Transverse colon (tissue), 4 donors: ENCODE measurements around the gene TLR6. TPM values are rescaled to one million over a fixed set of nuclear protein-coding genes. Genes with fewer than 3 reads are reported as not detected.
A peak's percentile ranks its signal among the peaks of the same experiment; 100 is the strongest.

Experiments used
- DNase-seq: peaks from one replicate; pipeline ENCODE4 v3.0.0-alpha.2; 2019
- H3K27ac ChIP-seq, 4 donors: fragments of 200-600 bp; sonication (generic); 2 replicates each; pipeline ENCODE4 v1.5.1; 2016 to 2018; ENCODE audit warnings: inconsistent platforms in 4 of 4
- H3K27me3 ChIP-seq: fragments of 200-600 bp; sonication (generic); 2 replicates; pipeline ENCODE4 v1.5.1; 2017; ENCODE audit warnings: inconsistent platforms
- H3K36me3 ChIP-seq, 4 donors: fragments of 200-600 bp; sonication (generic); 2 replicates each; pipeline ENCODE4 v1.5.1; 2017 to 2019; ENCODE audit warnings: inconsistent platforms in 4 of 4
- H3K4me1 ChIP-seq, 4 donors: fragments of 200-600 bp; sonication (generic); 2 replicates each; pipeline ENCODE4 v1.5.1; 2017 to 2020; ENCODE audit warnings: inconsistent platforms in 4 of 4
- H3K4me3 ChIP-seq, 4 donors: fragments of 200-600 bp; sonication (generic); 1 replicate in 1 of 4; 2 replicates in 3 of 4; pipeline versions ENCODE4 v1.5.1 to v1.6.1; 2017 to 2019; ENCODE audit warnings: inconsistent platforms in 4 of 4
- H3K9me3 ChIP-seq, 2 donors: fragments of 200-600 bp; sonication (generic); 2 replicates each; pipeline ENCODE4 v1.5.1; 2017 to 2019; ENCODE audit warnings: inconsistent platforms in 2 of 2
- CTCF ChIP-seq, 5 experiments: fragments of 200-600 bp in 3 of 5; fragments of 450-650 bp in 2 of 5; sonication (generic) in 3 of 5; IDR thresholded peaks; 1 replicate in 2 of 5; 2 replicates in 3 of 5; pipeline ENCODE4 v1.5.1; 2016 to 2017; ENCODE audit warnings: antibody characterized with exemption in 5 of 5, inconsistent platforms in 3 of 5, mild to moderate bottlenecking in 2 of 5, moderate library complexity in 1 of 5
- EP300 ChIP-seq: sonication (generic); formaldehyde crosslinking; IDR thresholded peaks from one replicate; pipeline ENCODE4 v1.6.1; 2017; ENCODE audit warnings: antibody characterized with exemption, low read depth
- POLR2A ChIP-seq: fragments of 450-650 bp; IDR thresholded peaks from one replicate; pipeline ENCODE4 v1.6.1; 2016; ENCODE audit warnings: antibody characterized with exemption, mild to moderate bottlenecking, moderate library complexity
- POLR2AphosphoS5 ChIP-seq, 3 donors: sonication (generic); formaldehyde crosslinking; IDR thresholded peaks; one replicate each; pipeline ENCODE4 v1.6.1; 2016; ENCODE audit warnings: antibody characterized with exemption in 3 of 3
- WGBS, 2 donors: methylation state at CpG; one replicate each; pipeline ENCODE4 v1.1.5; 2018; ENCODE audit warnings: low coverage in 1 of 2; 5-methylcytosine and 5-hydroxymethylcytosine counted together
- in situ Hi-C, 4 donors: fragments of 200-750 bp; cut with MboI; loops; one replicate each; pipeline versions ENCODE4 v1.15.0 to v1.15.1; 2017; ENCODE audit warnings: low sequenced_read_pairs in 3 of 4, low pct_ligation_motif_present in 1 of 4, low pct_unique_long_range_greater_than_20kb in 1 of 4
- intact Hi-C: fragments of 100-400 bp; cut with DNase I; formaldehyde crosslinking; loops from one replicate; pipeline ENCODE4 v1.15.1; 2023; ENCODE audit warnings: low total_unique reads
- total RNA-seq, 4 donors: library from RNA; depleted of rRNA; stranded (reverse); fragments of >200 nt; gene quantifications; one replicate each; pipeline ENCODE4 v1.1.0, GENCODE V29; 2016

Gene TLR6
- total RNA-seq, 4 donors from 2014 or later, result 1.6 to 5.9 (median 3.3) TPM

DNA sequence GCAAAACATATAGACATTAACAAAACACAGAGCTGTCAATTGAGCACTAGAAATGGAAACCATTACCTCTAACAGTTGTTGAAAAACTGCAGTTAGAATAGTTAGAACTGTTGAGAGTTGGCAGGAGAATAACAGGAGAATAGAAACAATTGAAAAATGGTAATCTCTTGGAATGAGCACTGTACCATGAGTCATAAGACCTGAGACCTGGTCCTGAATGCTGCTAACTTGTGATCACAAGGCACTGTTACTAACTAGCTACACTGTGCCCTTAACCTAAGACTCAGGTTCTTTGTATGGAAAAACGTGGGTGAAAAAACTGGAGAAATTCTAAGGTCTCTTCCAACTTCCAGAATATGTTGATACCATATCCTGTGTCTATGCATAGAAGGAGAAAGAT lies 40.3 kb upstream of the TLR6 start:
- Histone ChIP-seq H3K4me1 (peaks cover 0 to 19% (median 10%) of the 10 kb centered on the region in 4 donors), H3K9me3 (no peaks in the 10 kb centered on the region), H3K27me3 (no peaks in the 10 kb centered on the region), H3K4me3 (no peak overlapping the region), H3K27ac (no peak overlapping the region), H3K36me3 (peaks cover 0 to 5% (median 0%) of the 10 kb centered on the region in 4 donors)
- intact Hi-C loops (no loop called here), in situ Hi-C loops (loop anchor here in 1 of 4 donors (25.0 kb wide), 1 partner anchor 540 kb away; no protein-coding TSS in a partner anchor)
- no peak for DNase-seq
- no peak for TF ChIP-seq POLR2A
- no peak for TF ChIP-seq EP300
- no peak for TF ChIP-seq CTCF (IDR thresholded peaks at IDR 0.05)
- TF ChIP-seq POLR2AphosphoS5 (IDR thresholded peaks at IDR 0.05), result no peak
- 69 to 81% methylated on average over 1 of the region's 1 CpG for WGBS, 2 donors

DNA sequence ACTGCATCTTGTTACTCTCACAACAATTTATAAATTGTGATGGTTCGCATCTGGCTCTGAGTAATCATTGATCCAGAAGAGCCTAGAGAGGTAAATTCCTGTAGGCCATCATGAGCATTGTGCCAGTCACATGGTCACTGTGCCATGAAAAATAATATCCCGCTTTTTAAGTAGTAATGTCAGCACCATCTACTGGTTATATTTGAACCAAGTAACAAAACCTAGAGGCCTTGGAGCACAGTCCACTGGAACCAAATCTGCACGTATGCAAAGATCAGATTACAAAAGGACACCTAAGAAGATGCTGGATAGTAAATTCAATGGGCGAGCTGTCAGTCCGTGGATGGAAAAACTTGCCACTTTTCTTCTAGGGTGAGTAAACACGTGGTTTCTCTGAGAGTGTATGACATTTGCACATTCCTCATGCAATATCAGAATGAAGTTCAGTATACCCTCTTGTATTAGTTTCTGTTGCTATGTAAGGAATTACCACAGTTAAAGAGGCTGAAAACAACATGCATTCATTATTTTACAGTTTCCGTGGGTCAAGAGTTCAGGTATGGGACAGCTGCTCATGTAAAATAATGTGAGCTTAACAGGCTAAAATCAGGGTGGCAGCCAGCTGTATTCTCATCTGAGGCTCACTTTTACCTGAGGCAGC lies 37.8 kb upstream of the TLR6 start:
- intact Hi-C loops (no loop called here), in situ Hi-C loops (loop anchor here in 1 of 4 donors (25.0 kb wide), 1 partner anchor 543 kb away; no protein-coding TSS in a partner anchor)
- Histone ChIP-seq H3K36me3 (peaks cover 0 to 5% (median 0%) of the 10 kb centered on the region in 4 donors), H3K4me1 (peaks cover 12 to 42% (median 28%) of the 10 kb centered on the region in 4 donors), H3K27me3 (no peaks in the 10 kb centered on the region), H3K9me3 (no peaks in the 10 kb centered on the region), H3K4me3 (no peak overlapping the region), H3K27ac (no peak overlapping the region)
- DNase-seq, result no peak
- no peak for TF ChIP-seq CTCF (IDR thresholded peaks at IDR 0.05)
- TF ChIP-seq POLR2A, result no peak
- no peak for TF ChIP-seq POLR2AphosphoS5 (IDR thresholded peaks at IDR 0.05)
- no peak for TF ChIP-seq EP300
- WGBS, 2 donors, result 91 to 100% methylated on average over 3 to 7 of the region's 7 CpGs

- 58 to 66% methylated on average over 10 of the region's 10 CpGs for WGBS, 2 donors
- peak overlapping the region; percentile 29 to 73 (median 44) for H3K27ac ChIP-seq
- H3K4me1 ChIP-seq, result peaks cover 14 to 54% (median 36%) of the 10 kb centered on the region in 4 donors
- intact Hi-C loops, result no loop called here
- peaks cover 0 to 10% (median 0%) of the 10 kb centered on the region in 4 donors for H3K36me3 ChIP-seq
- H3K27me3 ChIP-seq, result no peaks in the 10 kb centered on the region
- DNase-seq, result no peak
- no peak overlapping the region for H3K4me3 ChIP-seq
- TF ChIP-seq CTCF (IDR thresholded peaks at IDR 0.05), result no peak
- TF ChIP-seq POLR2AphosphoS5 (IDR thresholded peaks at IDR 0.05), result no peak
- no peak for TF ChIP-seq POLR2A
- no peak for TF ChIP-seq EP300
- no peaks in the 10 kb centered on the region for H3K9me3 ChIP-seq
- in situ Hi-C loops, result loop anchor here in 1 of 4 donors (25.0 kb wide), 1 partner anchor 546 kb away; no protein-coding TSS in a partner anchor
Measured at GRCh38 chr4:38891051-38891983, 34.7 kb upstream of the TLR6 start.

DNA sequence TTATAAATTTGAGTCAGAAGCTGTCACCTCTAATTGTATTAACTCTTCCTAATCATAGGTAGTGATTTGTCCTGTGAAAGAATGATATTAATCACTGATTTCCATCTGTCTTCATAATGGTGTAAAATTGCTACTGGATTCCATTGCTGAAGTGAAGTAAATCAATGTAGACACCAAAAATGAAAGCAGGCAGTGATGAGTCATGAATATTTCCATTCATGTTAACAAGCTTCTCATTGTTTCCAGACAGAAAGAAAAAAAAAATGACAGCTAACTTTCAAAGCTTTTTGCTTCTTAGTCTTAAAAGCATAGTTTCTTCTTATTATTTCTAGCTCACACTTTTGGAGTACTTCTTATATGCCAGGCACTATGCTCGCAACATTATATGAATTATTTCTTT lies 32.5 kb upstream of the TLR6 start:
- Histone ChIP-seq H3K36me3 (peaks cover 0 to 10% (median 0%) of the 10 kb centered on the region in 4 donors), H3K27me3 (no peaks in the 10 kb centered on the region), H3K27ac (peak overlapping the region; percentile 10 to 73 (median 42)), H3K4me3 (no peak overlapping the region), H3K9me3 (no peaks in the 10 kb centered on the region), H3K4me1 (peaks cover 14 to 54% (median 36%) of the 10 kb centered on the region in 4 donors)
- intact Hi-C loops (no loop called here), in situ Hi-C loops (loop anchor here in 1 of 4 donors (25.0 kb wide), 1 partner anchor 548 kb away; no protein-coding TSS in a partner anchor)
- no peak for DNase-seq
- 53 to 56% methylated on average over 1 of the region's 1 CpG for WGBS, 2 donors
- TF ChIP-seq CTCF (IDR thresholded peaks at IDR 0.05) (no peak), EP300 (no peak), POLR2AphosphoS5 (IDR thresholded peaks at IDR 0.05) (peak; percentile 37 to 52 (median 42)), POLR2A (no peak)
